Upper lobe of left lung (tissue), 4 donors: Measurements from ENCODE around the gene SPNS3.

Experiments
- EP300 ChIP-seq, 4 donors: sonication (generic); formaldehyde crosslinking; IDR thresholded peaks; one replicate each; pipeline ENCODE4 v1.5.1; 2017; ENCODE audit warnings: antibody characterized with exemption in 4 of 4, control low read depth in 2 of 4
- POLR2A ChIP-seq, 4 donors: fragments of 450-650 bp; IDR thresholded peaks; one replicate each; pipeline ENCODE4 v1.5.1; 2016 to 2017; ENCODE audit warnings: antibody characterized with exemption in 4 of 4, mild to moderate bottlenecking in 2 of 4
- POLR2AphosphoS5 ChIP-seq, 2 donors: sonication (generic); formaldehyde crosslinking; IDR thresholded peaks; one replicate each; pipeline ENCODE4 v1.5.1; 2017; ENCODE audit warnings: antibody characterized with exemption in 2 of 2
- TF ChIP-seq, protein P1 (sequence below), 6 experiments: fragments of 450-650 bp in 4 of 6; fragments of 200-600 bp in 2 of 6; sonication (generic) in 2 of 6; IDR thresholded peaks; one replicate each; pipeline ENCODE4 v1.5.1; 2016 to 2019; ENCODE audit warnings: antibody characterized with exemption in 6 of 6

GRCh38 chr17:4503283-4504025, 69.7 kb downstream of the SPNS3 start:
- TF ChIP-seq, protein P1, sequence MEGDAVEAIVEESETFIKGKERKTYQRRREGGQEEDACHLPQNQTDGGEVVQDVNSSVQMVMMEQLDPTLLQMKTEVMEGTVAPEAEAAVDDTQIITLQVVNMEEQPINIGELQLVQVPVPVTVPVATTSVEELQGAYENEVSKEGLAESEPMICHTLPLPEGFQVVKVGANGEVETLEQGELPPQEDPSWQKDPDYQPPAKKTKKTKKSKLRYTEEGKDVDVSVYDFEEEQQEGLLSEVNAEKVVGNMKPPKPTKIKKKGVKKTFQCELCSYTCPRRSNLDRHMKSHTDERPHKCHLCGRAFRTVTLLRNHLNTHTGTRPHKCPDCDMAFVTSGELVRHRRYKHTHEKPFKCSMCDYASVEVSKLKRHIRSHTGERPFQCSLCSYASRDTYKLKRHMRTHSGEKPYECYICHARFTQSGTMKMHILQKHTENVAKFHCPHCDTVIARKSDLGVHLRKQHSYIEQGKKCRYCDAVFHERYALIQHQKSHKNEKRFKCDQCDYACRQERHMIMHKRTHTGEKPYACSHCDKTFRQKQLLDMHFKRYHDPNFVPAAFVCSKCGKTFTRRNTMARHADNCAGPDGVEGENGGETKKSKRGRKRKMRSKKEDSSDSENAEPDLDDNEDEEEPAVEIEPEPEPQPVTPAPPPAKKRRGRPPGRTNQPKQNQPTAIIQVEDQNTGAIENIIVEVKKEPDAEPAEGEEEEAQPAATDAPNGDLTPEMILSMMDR (IDR thresholded peaks at IDR 0.05), result no peak
- TF ChIP-seq POLR2A (IDR thresholded peaks at IDR 0.05) (no peak), POLR2AphosphoS5 (IDR thresholded peaks at IDR 0.05) (no peak), EP300 (IDR thresholded peaks at IDR 0.05) (no peak)
